Measurements from ENCODE around the gene STAT6.

DNA sequence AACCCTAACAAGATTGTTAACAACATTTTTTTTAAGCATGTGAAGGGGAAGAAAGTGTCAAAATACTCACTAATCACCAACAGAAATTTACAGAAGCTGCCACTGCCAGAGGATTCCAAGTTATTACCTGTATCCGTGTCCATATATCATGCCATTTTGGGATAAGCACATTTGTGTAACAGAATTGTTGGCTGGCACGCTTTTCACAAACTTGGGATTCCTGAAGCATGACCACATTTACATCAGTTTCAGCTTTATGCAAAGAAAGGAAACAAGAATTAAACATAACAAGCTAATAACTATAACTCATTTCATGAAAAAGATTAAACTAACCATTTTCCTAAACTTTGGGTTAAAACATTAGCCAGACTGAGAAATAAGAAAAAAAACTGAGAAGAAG is 38.5 kb downstream of the STAT6 start:
- TF ChIP-seq, protein P1, sequence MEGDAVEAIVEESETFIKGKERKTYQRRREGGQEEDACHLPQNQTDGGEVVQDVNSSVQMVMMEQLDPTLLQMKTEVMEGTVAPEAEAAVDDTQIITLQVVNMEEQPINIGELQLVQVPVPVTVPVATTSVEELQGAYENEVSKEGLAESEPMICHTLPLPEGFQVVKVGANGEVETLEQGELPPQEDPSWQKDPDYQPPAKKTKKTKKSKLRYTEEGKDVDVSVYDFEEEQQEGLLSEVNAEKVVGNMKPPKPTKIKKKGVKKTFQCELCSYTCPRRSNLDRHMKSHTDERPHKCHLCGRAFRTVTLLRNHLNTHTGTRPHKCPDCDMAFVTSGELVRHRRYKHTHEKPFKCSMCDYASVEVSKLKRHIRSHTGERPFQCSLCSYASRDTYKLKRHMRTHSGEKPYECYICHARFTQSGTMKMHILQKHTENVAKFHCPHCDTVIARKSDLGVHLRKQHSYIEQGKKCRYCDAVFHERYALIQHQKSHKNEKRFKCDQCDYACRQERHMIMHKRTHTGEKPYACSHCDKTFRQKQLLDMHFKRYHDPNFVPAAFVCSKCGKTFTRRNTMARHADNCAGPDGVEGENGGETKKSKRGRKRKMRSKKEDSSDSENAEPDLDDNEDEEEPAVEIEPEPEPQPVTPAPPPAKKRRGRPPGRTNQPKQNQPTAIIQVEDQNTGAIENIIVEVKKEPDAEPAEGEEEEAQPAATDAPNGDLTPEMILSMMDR (IDR thresholded peaks at IDR 0.05; ENCODE audit: poor library complexity): no peak
- no peak for TF ChIP-seq EZH2 (IDR thresholded peaks at IDR 0.05; ENCODE audit: borderline replicate concordance)
- TF ChIP-seq EZH2phosphoT487 (IDR thresholded peaks at IDR 0.05; ENCODE audit: low read depth, severe bottlenecking, unreplicated experiment): no peak

Data from hepatocyte (in vitro differentiated cells).